Choroid plexus epithelial cell (primary cell): ENCODE results near the gene RAP2C.

Experiments
- DNase-seq: peaks from one replicate; pipeline ENCODE4 v3.0.0-alpha.2; 2010; ENCODE audit warnings: low read depth
- H3K4me3 ChIP-seq: 2 replicates; pipeline ENCODE4 v1.5.1; 2011; ENCODE audit warnings: low read depth, mild to moderate bottlenecking, control low read depth, low read length, moderate library complexity
- TF ChIP-seq, protein P1 (sequence below): conservative IDR thresholded peaks from 2 replicates; pipeline ENCODE4 v1.5.1; 2011; ENCODE audit warnings: low read depth, mild to moderate bottlenecking, control low read depth, inconsistent platforms, low read length, moderate library complexity

The RAP2C gene

DNA sequence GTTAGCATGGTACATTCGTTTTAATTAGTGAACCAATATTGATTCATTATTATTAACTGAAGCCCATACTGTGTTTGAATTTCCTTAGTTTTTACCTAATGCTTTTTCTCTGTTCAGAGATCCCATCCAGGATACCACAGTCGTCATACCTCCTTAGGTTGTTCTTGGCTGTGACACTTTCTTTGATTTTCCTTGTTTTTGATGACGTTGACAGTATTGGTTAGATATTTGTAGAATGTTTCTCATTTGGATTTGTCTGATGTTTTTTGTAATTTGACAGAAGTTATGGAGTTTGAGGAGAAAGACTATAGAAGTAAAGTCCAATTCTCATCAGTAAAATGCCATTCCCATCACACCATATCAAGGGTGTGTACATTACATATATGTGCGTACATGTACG is 16.2 kb upstream of the RAP2C start:
- H3K4me3 ChIP-seq: no peak overlapping the region
- no peak for DNase-seq
- TF ChIP-seq, protein P1, sequence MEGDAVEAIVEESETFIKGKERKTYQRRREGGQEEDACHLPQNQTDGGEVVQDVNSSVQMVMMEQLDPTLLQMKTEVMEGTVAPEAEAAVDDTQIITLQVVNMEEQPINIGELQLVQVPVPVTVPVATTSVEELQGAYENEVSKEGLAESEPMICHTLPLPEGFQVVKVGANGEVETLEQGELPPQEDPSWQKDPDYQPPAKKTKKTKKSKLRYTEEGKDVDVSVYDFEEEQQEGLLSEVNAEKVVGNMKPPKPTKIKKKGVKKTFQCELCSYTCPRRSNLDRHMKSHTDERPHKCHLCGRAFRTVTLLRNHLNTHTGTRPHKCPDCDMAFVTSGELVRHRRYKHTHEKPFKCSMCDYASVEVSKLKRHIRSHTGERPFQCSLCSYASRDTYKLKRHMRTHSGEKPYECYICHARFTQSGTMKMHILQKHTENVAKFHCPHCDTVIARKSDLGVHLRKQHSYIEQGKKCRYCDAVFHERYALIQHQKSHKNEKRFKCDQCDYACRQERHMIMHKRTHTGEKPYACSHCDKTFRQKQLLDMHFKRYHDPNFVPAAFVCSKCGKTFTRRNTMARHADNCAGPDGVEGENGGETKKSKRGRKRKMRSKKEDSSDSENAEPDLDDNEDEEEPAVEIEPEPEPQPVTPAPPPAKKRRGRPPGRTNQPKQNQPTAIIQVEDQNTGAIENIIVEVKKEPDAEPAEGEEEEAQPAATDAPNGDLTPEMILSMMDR: no peak

DNA sequence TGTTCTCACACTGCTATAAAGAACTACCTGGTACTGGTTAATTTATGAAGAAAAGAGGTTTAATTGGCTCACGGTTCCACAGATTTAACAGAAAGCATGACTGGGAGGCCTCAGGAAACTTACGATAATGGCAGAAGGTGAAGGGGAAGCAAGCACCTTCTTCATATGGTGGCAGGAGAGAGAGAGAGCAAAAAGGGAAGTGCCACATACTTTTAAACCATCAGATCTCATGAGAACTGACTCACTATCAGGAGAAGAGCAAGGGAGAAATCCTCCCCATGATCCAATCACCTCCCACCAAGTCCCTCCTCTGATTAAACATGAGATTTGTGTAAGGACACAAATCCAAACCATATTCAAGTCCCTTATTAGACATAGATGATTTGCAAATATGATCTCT is 12.3 kb upstream of the RAP2C start:
- H3K4me3 ChIP-seq: no peak overlapping the region
- TF ChIP-seq, protein P1: no peak
- no peak for DNase-seq

- DNase-seq: peak; percentile 37
- no peak overlapping the region for H3K4me3 ChIP-seq
- TF ChIP-seq, protein P1: no peak
Observed at GRCh38 chrX:132227383-132228112, 8.3 kb upstream of the RAP2C start.

- TF ChIP-seq, protein P1: peak; percentile 49
- DNase-seq: peak; percentile 44
- no peak overlapping the region for H3K4me3 ChIP-seq
Observed at GRCh38 chrX:132226169-132226568, 6.9 kb upstream of the RAP2C start.

GRCh38 chrX:132218100-132218812 is 991 bp downstream of the RAP2C start:
- peak overlapping the region; percentile 70 for H3K4me3 ChIP-seq
- DNase-seq: peak; percentile 84
- TF ChIP-seq, protein P1: no peak

- TF ChIP-seq, protein P1: no peak
- peak overlapping the region; percentile 70 for H3K4me3 ChIP-seq
- DNase-seq: peak; percentile 72
Observed at GRCh38 chrX:132217203-132218073, 1.8 kb downstream of the RAP2C start.
